Neuronal stem cell (in vitro differentiated cells): ENCODE data around the gene TMPRSS5.

ENCODE experiments used
- DNase-seq: peaks from one replicate; pipeline ENCODE4 v3.0.0-alpha.2; 2013; ENCODE audit warnings: low spot score
- H2AFZ ChIP-seq: one replicate; pipeline ENCODE4 v1.6.1; 2013; ENCODE audit warnings: mild to moderate bottlenecking, low read length, inconsistent platforms
- H2AK5ac ChIP-seq: 2 replicates; pipeline ENCODE4 v1.6.1; 2013; ENCODE audit warnings: low read depth, mild to moderate bottlenecking, inconsistent platforms, low read length, moderate library complexity, mixed read lengths
- H2BK120ac ChIP-seq: 2 replicates; pipeline ENCODE4 v1.6.1; 2013; ENCODE audit warnings: low read depth, mild to moderate bottlenecking, inconsistent platforms, low read length, moderate library complexity, mixed read lengths
- H2BK12ac ChIP-seq: one replicate; pipeline ENCODE4 v1.6.1; 2013; ENCODE audit warnings: low read length, inconsistent platforms
- H2BK15ac ChIP-seq: 2 replicates; pipeline ENCODE4 v1.6.1; 2013; ENCODE audit warnings: mild to moderate bottlenecking, low read length, inconsistent platforms, mixed read lengths
- H2BK5ac ChIP-seq: one replicate; pipeline ENCODE4 v1.6.1; 2013; ENCODE audit warnings: inconsistent platforms, mild to moderate bottlenecking, low read length, moderate library complexity
- H3K14ac ChIP-seq: one replicate; pipeline ENCODE4 v1.6.1; 2013; ENCODE audit warnings: low read length, inconsistent platforms
- H3K18ac ChIP-seq: 2 replicates; pipeline ENCODE4 v1.6.1; 2013; ENCODE audit warnings: low read length, inconsistent platforms
- H3K23ac ChIP-seq: 2 replicates; pipeline ENCODE4 v1.6.1; 2013; ENCODE audit warnings: low read depth, mild to moderate bottlenecking, mixed read lengths, low read length, inconsistent platforms; ENCODE audit not compliant: poor library complexity
- H3K27ac ChIP-seq: replicated peaks from 3 replicates; pipeline ENCODE4 v1.5.1; 2013; ENCODE audit warnings: low read length, inconsistent platforms
- H3K27me3 ChIP-seq, 3 experiments: 2 replicates each; pipeline ENCODE4 v1.6.1; 2013; ENCODE audit warnings: low read length in 3 of 3, mild to moderate bottlenecking in 2 of 3, inconsistent platforms in 1 of 3, low read depth in 1 of 3, mixed read lengths in 1 of 3, moderate library complexity in 1 of 3; ENCODE audit not compliant: control insufficient read depth in 3 of 3, insufficient read depth in 3 of 3
- H3K36me3 ChIP-seq, 2 donors: replicated peaks in 1 of 2; 2 replicates each; pipeline ENCODE4 v1.6.1; 2013; ENCODE audit warnings: low read length in 2 of 2; ENCODE audit not compliant: control insufficient read depth in 2 of 2, insufficient read depth in 2 of 2
- H3K4ac ChIP-seq: 2 replicates; pipeline ENCODE4 v1.6.1; 2013; ENCODE audit warnings: inconsistent platforms, mild to moderate bottlenecking, low read length, moderate library complexity
- H3K4me1 ChIP-seq, 2 donors: 1 replicate in 1 of 2; 2 replicates in 1 of 2; pipeline ENCODE4 v1.6.1; 2013; ENCODE audit warnings: low read length in 2 of 2, low read depth in 1 of 2; ENCODE audit not compliant: control insufficient read depth in 2 of 2, insufficient read depth in 1 of 2
- H3K4me2 ChIP-seq: one replicate; pipeline ENCODE4 v1.6.1; 2013; ENCODE audit warnings: mild to moderate bottlenecking, low read length, inconsistent platforms; ENCODE audit not compliant: insufficient read depth, poor library complexity, severe bottlenecking
- H3K4me3 ChIP-seq, 2 donors: 2 replicates each; pipeline ENCODE4 v1.5.1; 2013; ENCODE audit warnings: low read length in 2 of 2, mild to moderate bottlenecking in 2 of 2, inconsistent platforms in 1 of 2, moderate library complexity in 1 of 2
- H3K79me1 ChIP-seq: one replicate; pipeline ENCODE4 v1.6.1; 2013; ENCODE audit warnings: low read depth, mild to moderate bottlenecking, inconsistent platforms, low read length, moderate library complexity
- H3K9ac ChIP-seq: one replicate; pipeline ENCODE4 v1.6.1; 2013; ENCODE audit warnings: mild to moderate bottlenecking, low read depth, low read length, inconsistent platforms; ENCODE audit not compliant: poor library complexity
- H3K9me3 ChIP-seq, 2 donors: replicated peaks in 1 of 2; 2 replicates each; pipeline versions ENCODE3 to v1.6.1; 2013; ENCODE audit warnings: low read length in 2 of 2, mild to moderate bottlenecking in 2 of 2, inconsistent platforms in 1 of 2, low read depth in 1 of 2, mixed read lengths in 1 of 2, moderate library complexity in 1 of 2; ENCODE audit not compliant: control insufficient read depth in 2 of 2, insufficient read depth in 1 of 2
- H4K8ac ChIP-seq: one replicate; pipeline ENCODE4 v1.6.1; 2013; ENCODE audit warnings: low read depth, mild to moderate bottlenecking, inconsistent platforms, low read length, moderate library complexity
- H4K91ac ChIP-seq: one replicate; pipeline ENCODE4 v1.6.1; 2013; ENCODE audit warnings: low read length, low read depth, mild to moderate bottlenecking, inconsistent platforms; ENCODE audit not compliant: poor library complexity
- WGBS, 2 donors: extraction: QIAGEN DNeasy Blood & Tissue Kit; methylation state at CpG; one replicate each; pipeline ENCODE4 v1.1.7; 2013; ENCODE audit warnings: missing lambda C conversion rate in 2 of 2, mixed read lengths in 1 of 2; ENCODE audit not compliant: insufficient read length in 2 of 2, insufficient replicate concordance in 1 of 2; ENCODE audit errors: extremely low coverage in 2 of 2; 5-methylcytosine and 5-hydroxymethylcytosine counted together

The TMPRSS5 gene

DNA sequence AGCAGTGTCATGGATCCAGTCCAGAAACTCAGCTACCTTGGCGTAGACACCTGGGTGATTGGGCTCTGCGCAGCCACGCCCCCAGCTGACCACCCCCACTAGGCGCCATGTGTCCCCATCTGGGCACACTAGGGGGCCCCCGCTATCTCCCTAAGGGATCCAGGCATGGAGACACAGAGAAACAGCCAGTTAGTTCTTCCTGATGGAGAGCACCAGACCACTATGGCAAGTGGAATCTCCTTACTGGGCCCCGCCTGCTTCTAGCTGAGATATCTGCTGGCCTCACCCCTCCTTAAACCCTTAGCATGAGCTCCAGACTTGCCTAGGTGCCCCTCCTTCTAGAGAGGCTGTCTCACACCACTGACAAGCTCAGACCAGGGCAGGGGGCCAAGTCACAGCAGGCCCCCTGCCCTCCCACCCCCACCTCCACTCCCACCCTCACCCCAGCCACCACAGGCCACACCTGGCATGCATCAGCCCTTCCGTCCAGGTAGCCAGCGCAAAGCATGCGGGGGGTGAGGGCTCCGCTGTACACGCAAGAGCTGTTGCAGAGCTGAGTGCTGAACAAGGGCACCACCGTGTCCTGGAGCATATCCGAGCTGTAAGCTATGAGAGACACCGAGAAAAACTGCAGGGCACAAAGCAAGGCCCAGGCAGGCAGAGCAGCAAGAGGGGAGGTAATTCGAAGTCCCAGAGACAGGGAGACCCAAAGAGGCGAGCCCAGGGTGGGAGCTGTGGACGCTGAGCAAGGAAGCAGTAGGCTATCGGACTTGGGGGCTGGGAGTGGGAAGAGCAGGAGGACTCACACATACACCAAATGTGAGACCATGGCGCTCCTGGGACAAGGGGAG lies 16.1 kb downstream of the TMPRSS5 start:
- Histone ChIP-seq H3K79me1 (no peaks in the 10 kb centered on the region), H2AK5ac (peak overlapping the region; percentile 92), H3K27ac (no peak overlapping the region), H3K4me1 (no peaks in the 10 kb centered on the region), H3K23ac (no peak overlapping the region), H2BK120ac (no peak overlapping the region), H3K18ac (peak overlapping the region; percentile 83), H3K4ac (no peak overlapping the region), H3K9me3 (peaks cover 0 to 2% of the 10 kb centered on the region in 2 donors), H2BK12ac (peak overlapping the region; percentile 16), H4K8ac (no peak overlapping the region), H3K27me3 (no peaks in the 10 kb centered on the region), H3K36me3 (peaks cover 2 to 5% of the 10 kb centered on the region in 2 donors), H3K4me3 (no peak overlapping the region), H2BK5ac (no peak overlapping the region), H3K4me2 (no peak overlapping the region), H2AFZ (no peak overlapping the region), H4K91ac (peak overlapping the region; percentile 79), H3K14ac (peak overlapping the region; percentile 76), H3K9ac (peak overlapping the region; percentile 36), H2BK15ac (peak overlapping the region; percentile 76)
- WGBS, 2 donors: no CpG with 5 or more reads among the region's 19 CpGs
- DNase-seq: no peak

GRCh38 chr11:113685654-113686359 lies 20.3 kb downstream of the TMPRSS5 start:
- H3K4me2 ChIP-seq: no peak overlapping the region
- H2AK5ac ChIP-seq: no peak overlapping the region
- no peak overlapping the region for H4K8ac ChIP-seq
- H3K9me3 ChIP-seq: no peaks in the 10 kb centered on the region
- no peak overlapping the region for H3K23ac ChIP-seq
- peaks cover 2 to 5% of the 10 kb centered on the region in 2 donors for H3K4me1 ChIP-seq
- WGBS, 2 donors: no CpG with 5 or more reads among the region's 2 CpGs
- H3K79me1 ChIP-seq: no peaks in the 10 kb centered on the region
- no peak overlapping the region for H2BK12ac ChIP-seq
- no peak overlapping the region for H3K4me3 ChIP-seq
- H2AFZ ChIP-seq: no peak overlapping the region
- DNase-seq: no peak
- H3K18ac ChIP-seq: no peak overlapping the region
- no peak overlapping the region for H3K9ac ChIP-seq
- no peak overlapping the region for H4K91ac ChIP-seq
- H2BK120ac ChIP-seq: no peak overlapping the region
- H3K36me3 ChIP-seq: no peaks in the 10 kb centered on the region
- H3K4ac ChIP-seq: no peak overlapping the region
- H3K14ac ChIP-seq: no peak overlapping the region
- no peaks in the 10 kb centered on the region for H3K27me3 ChIP-seq
- no peak overlapping the region for H2BK15ac ChIP-seq
- no peak overlapping the region for H2BK5ac ChIP-seq
- no peak overlapping the region for H3K27ac ChIP-seq

DNA sequence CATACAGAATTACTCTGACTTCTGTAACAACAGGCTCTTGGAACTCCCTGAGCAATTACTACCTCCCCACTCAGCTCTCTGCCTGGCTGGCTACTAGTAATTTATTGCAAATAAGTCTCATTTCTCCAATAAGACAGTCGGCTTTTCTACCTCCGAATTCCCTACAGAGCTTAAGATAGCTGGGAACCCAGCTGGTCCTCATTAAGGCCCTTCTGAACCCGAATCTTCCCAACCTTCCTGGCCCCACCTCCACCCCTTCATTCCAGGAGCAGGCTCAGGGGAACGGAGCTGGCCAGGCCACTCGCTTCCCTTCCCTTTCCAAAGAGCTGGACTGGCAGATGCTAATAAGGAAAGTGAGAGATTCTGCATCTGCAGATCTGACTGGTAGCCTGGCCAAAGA lies 21.6 kb downstream of the TMPRSS5 start:
- Histone ChIP-seq H3K79me1 (no peaks in the 10 kb centered on the region), H2BK12ac (no peak overlapping the region), H3K36me3 (no peaks in the 10 kb centered on the region), H3K14ac (no peak overlapping the region), H3K27ac (no peak overlapping the region), H3K4ac (no peak overlapping the region), H3K18ac (no peak overlapping the region), H3K9ac (no peak overlapping the region), H4K8ac (no peak overlapping the region), H4K91ac (no peak overlapping the region), H3K9me3 (no peaks in the 10 kb centered on the region), H2BK120ac (no peak overlapping the region), H2BK5ac (no peak overlapping the region), H2AFZ (no peak overlapping the region), H3K4me1 (peaks cover 2 to 5% of the 10 kb centered on the region in 2 donors), H3K4me3 (no peak overlapping the region), H2AK5ac (no peak overlapping the region), H2BK15ac (no peak overlapping the region), H3K23ac (no peak overlapping the region), H3K27me3 (no peaks in the 10 kb centered on the region), H3K4me2 (no peak overlapping the region)
- WGBS, 2 donors: no CpG with 5 or more reads among the region's 5 CpGs
- no peak for DNase-seq

DNA sequence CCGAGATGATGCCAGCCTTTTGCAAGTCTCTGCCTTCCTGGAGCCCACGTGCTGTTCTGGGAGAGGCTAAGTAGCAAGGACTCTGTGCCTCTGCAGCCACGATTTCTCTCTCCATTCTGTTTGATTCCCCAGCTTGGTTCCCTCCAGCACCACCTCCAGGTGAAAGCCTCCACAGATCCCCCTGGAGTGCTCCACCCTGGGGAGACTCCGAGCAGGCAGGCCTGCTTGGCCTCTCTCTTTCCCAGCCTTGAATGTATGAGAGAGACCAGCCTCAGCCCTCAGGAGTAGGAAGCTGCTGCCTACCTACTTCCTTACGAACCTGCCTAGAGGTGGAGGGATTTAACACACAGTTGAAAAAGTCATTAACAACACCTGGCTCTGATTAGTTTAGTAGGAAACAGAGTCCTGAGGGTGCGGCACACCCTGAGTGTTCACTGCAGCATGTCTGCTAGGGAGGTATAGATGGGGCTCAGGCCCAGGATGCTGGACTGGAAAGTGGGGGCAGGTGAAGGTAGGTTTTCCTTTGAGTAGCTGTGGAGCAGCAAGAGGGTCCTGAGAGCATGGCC lies 22.5 kb downstream of the TMPRSS5 start:
- Histone ChIP-seq H3K9me3 (no peaks in the 10 kb centered on the region), H3K14ac (no peak overlapping the region), H3K9ac (no peak overlapping the region), H3K4me1 (peaks cover 2 to 5% of the 10 kb centered on the region in 2 donors), H3K4me3 (no peak overlapping the region), H3K4me2 (no peak overlapping the region), H2BK5ac (no peak overlapping the region), H3K79me1 (no peaks in the 10 kb centered on the region), H4K91ac (no peak overlapping the region), H3K18ac (no peak overlapping the region), H3K36me3 (no peaks in the 10 kb centered on the region), H3K4ac (no peak overlapping the region), H2AFZ (no peak overlapping the region), H3K27me3 (no peaks in the 10 kb centered on the region), H2BK15ac (no peak overlapping the region), H2BK12ac (no peak overlapping the region), H3K27ac (no peak overlapping the region), H4K8ac (no peak overlapping the region), H2AK5ac (no peak overlapping the region), H2BK120ac (no peak overlapping the region), H3K23ac (no peak overlapping the region)
- no CpG with 5 or more reads among the region's 6 CpGs for WGBS, 2 donors
- DNase-seq: no peak
